Renal cortex interstitium (tissue), 3 donors: ENCODE data around the gene OR51F1. TPM values are rescaled to one million over a fixed set of nuclear protein-coding genes. Genes with fewer than 3 reads are reported as not detected.

Experiments
- polyA plus RNA-seq, 3 donors: library from polyadenylated mRNA; unstranded; fragments of 120-200 nt; gene quantifications; one replicate each; pipeline ENCODE4 v1.2.1, GENCODE V29; 2013; ENCODE audit not compliant: insufficient read length in 3 of 3

The OR51F1 gene
- polyA plus RNA-seq, 3 donors = not detected

Other genes starting within 250 kb of the OR51F1 start
- gene OR52M1, start 224.7 kb downstream of the OR51F1 start, polyA plus RNA-seq = not detected
- gene OR52I2, start 188.2 kb downstream of the OR51F1 start, polyA plus RNA-seq = not detected
- under 1 TPM in 2 of 3 donors, not detected in 1; 0.05 to 0.06 TPM for gene OR52I1, start 175.9 kb downstream of the OR51F1 start, polyA plus RNA-seq
- 10 to 100 TPM; 19.0 to 21.0 (median 19.6) TPM for gene TRIM68, start 161.7 kb downstream of the OR51F1 start, polyA plus RNA-seq
- gene OR51D1, start 132.5 kb downstream of the OR51F1 start, polyA plus RNA-seq = not detected
- 1 to 10 TPM; 1.4 to 1.8 (median 1.4) TPM for gene OR51E1, start 126.0 kb downstream of the OR51F1 start, polyA plus RNA-seq
- gene OR51E2, start 72.1 kb downstream of the OR51F1 start, polyA plus RNA-seq = 1 to 10 TPM in 2 of 3 donors, under 1 TPM in 1; 0.91 to 1.3 (median 1.2) TPM
- under 1 TPM; 0.43 to 0.89 (median 0.80) TPM for gene MMP26, start 65.2 kb downstream of the OR51F1 start, polyA plus RNA-seq
- not detected for gene OR52R1, start 34.4 kb upstream of the OR51F1 start, polyA plus RNA-seq
- not detected for gene OR51F2, start 51.4 kb upstream of the OR51F1 start, polyA plus RNA-seq
- not detected for gene OR51S1, start 79.3 kb upstream of the OR51F1 start, polyA plus RNA-seq
- gene OR51T1, start 112.0 kb upstream of the OR51F1 start, polyA plus RNA-seq = not detected
- gene OR51A7, start 133.8 kb upstream of the OR51F1 start, polyA plus RNA-seq = not detected
- not detected for gene OR51G2, start 149.4 kb upstream of the OR51F1 start, polyA plus RNA-seq
- gene OR51G1, start 154.4 kb upstream of the OR51F1 start, polyA plus RNA-seq = not detected
- under 1 TPM in 1 of 3 donors, not detected in 2; 0.05 TPM for gene OR51A4, start 177.7 kb upstream of the OR51F1 start, polyA plus RNA-seq
- not detected for gene OR51A2, start 185.8 kb upstream of the OR51F1 start, polyA plus RNA-seq
- gene OR51L1, start 224.9 kb upstream of the OR51F1 start, polyA plus RNA-seq = under 1 TPM in 2 of 3 donors, not detected in 1; 0.06 to 0.11 TPM